K562 (cell line): ENCODE data around the gene PRPF39. TPM values are rescaled to one million over a fixed set of nuclear protein-coding genes. Genes with fewer than 3 reads are reported as not detected.

Source experiments
- ZNF224 ChIP-seq: sonication (generic); formaldehyde crosslinking; IDR thresholded peaks from 2 replicates; pipeline ENCODE4 v1.8.0; 2022; ENCODE audit warnings: mild to moderate bottlenecking, missing genetic modification reagents
- ZNF347 ChIP-seq: fragments of 450-650 bp; formaldehyde crosslinking; IDR thresholded peaks from 2 replicates; pipeline ENCODE4 v1.4.0; 2020; ENCODE audit warnings: low read depth, mild to moderate bottlenecking, moderate library complexity
- ZNF354B ChIP-seq: fragments of 250-450 bp; sonication (Bioruptor Pico); IDR thresholded peaks from 2 replicates; pipeline ENCODE4 v1.4.0; 2020
- ZNF592 ChIP-seq: fragments of 450-650 bp; IDR thresholded peaks from 2 replicates; pipeline ENCODE4 v1.6.1; 2017; ENCODE audit warnings: antibody characterized with exemption, mild to moderate bottlenecking
- ZNF639 ChIP-seq, 2 experiments: fragments of 200-800 bp in 1 of 2; sonication (Bioruptor generic) in 1 of 2; sonication (generic) in 1 of 2; formaldehyde crosslinking in 1 of 2; IDR thresholded peaks in 1 of 2; conservative IDR thresholded peaks in 1 of 2; 2 replicates each; pipeline versions ENCODE4 v1.5.0 to v1.6.1; 2016 to 2020; ENCODE audit warnings: missing compliant biosample characterization in 1 of 2, missing genetic modification characterization in 1 of 2, missing genetic modification reagents in 1 of 2
- polyA plus RNA-seq, 8 experiments: library from polyadenylated mRNA; depleted of rRNA in 4 of 8; stranded (reverse) in 5 of 8; unstranded in 3 of 8; fragments of >200 nt; fragmentation: Nextera tagmentation in 2 of 8; fragmentation: Illumina TruSeq in 1 of 8; extraction: Ambion mirVana in 2 of 8; extraction: Trizol in 1 of 8; gene quantifications; 2 replicates each; pipeline versions ENCODE4 v1.2.1 to v1.2.3, GENCODE V29; 2011 to 2014; ENCODE audit warnings: inconsistent platforms in 1 of 8, missing spikeins in 1 of 8
- total RNA-seq, 7 experiments: library from RNA; depleted of rRNA in 6 of 7; stranded (reverse); fragments of >200 nt in 6 of 7; fragmentation: Illumina TruSeq in 2 of 7; extraction: Trizol in 2 of 7; gene quantifications; 2 replicates each; pipeline versions ENCODE4 v1.2.1 to v1.2.3, GENCODE V29; 2011 to 2021; ENCODE audit warnings: low replicate concordance in 1 of 7

The PRPF39 gene
- total and polyA plus RNA-seq, 9 of the 15 experiments (the other 6 are each of a cell fraction or from before 2014, with no cell fraction given), result 13.3 to 50.4 (median 24.8) TPM

- no peak for TF ChIP-seq ZNF639 (CRISPR knock-in tag; conservative IDR thresholded peaks at IDR 0.05 in 1 of 2, IDR thresholded peaks at IDR 0.05 in 1 of 2)
- TF ChIP-seq ZNF224 (CRISPR knock-in tag), result no peak
- TF ChIP-seq ZNF592, result no peak
- no peak for TF ChIP-seq ZNF354B (CRISPR knock-in tag)
- TF ChIP-seq ZNF347 (CRISPR knock-in tag), result no peak
These were observed 60.7 kb downstream of the PRPF39 start (continued) for GRCh38 chr14:45144658-45145057.
